K562 (cell line): ENCODE data around the gene LY6G5B. TPM values are rescaled to one million over a fixed set of nuclear protein-coding genes. Genes with fewer than 3 reads are reported as not detected.

Source experiments
- ATAC-seq: fragments of 200-7000 bp; cut with Tn5 transposase; 3 replicates; pipeline ENCODE4 v1.9.1; 2020; ENCODE audit warnings: moderate library complexity
- BruUV-seq: library from RNA; stranded (reverse); fragments of 400-500 nt; replicated peaks from 2 replicates; lab custom pipeline; 2021; lab: Mats Ljungman, UMichigan
- CTCF ChIA-PET: fragments of 300-600 bp; formaldehyde crosslinking; extraction: SDS; loops from one replicate; lab custom pipeline; 2021; ENCODE audit warnings: low intra/inter-chr PET ratio; lab: Yijun Ruan, JAX
- POLR2A ChIA-PET: fragments of 300-600, 350-650 bp; sonication (Branson Sonifier 250); formaldehyde crosslinking; extraction: SDS; loops from one replicate; lab custom pipeline; 2021; ENCODE audit warnings: antibody characterized with exemption, inconsistent platforms; lab: Yijun Ruan, JAX
- DNase-seq, 4 experiments: peaks; one replicate each; pipeline versions ENCODE4 v3.0.0 to v3.0.0-alpha.2; 2011 to 2018; ENCODE audit warnings: low spot score in 3 of 4, mixed read lengths in 3 of 4; ENCODE audit errors: extremely low read depth in 1 of 4
- FAIRE-seq: peaks from 2 replicates; lab custom pipeline; 2011; peaks lifted over from hg19 to GRCh38; lab: Jason Lieb, UNC
- H2AFZ ChIP-seq: 2 replicates; pipeline ENCODE4 v1.6.0; 2011; ENCODE audit warnings: low read depth, low read length, control low read depth, inconsistent platforms
- H3K27ac ChIP-seq: fragments of 200-600 bp; 3 replicates; pipeline ENCODE4 v1.8.0; 2011; ENCODE audit warnings: low read depth, mild to moderate bottlenecking, control low read depth, inconsistent platforms, low read length, moderate library complexity, mixed read lengths; ENCODE audit errors: extremely low read depth
- H3K27me3 ChIP-seq, 2 experiments: fragments of 300-600 bp in 1 of 2; 2 replicates in 1 of 2; 3 replicates in 1 of 2; pipeline versions ENCODE4 v1.6.0 to v1.8.0; 2011; ENCODE audit warnings: inconsistent platforms in 2 of 2, low read length in 2 of 2, mild to moderate bottlenecking in 1 of 2, mixed read lengths in 1 of 2, moderate library complexity in 1 of 2; ENCODE audit not compliant: control insufficient read depth in 2 of 2, insufficient read depth in 2 of 2
- H3K36me3 ChIP-seq: fragments of 300-600 bp; 3 replicates; pipeline ENCODE4 v1.8.0; 2011; ENCODE audit warnings: mild to moderate bottlenecking, low read length, inconsistent platforms; ENCODE audit not compliant: control insufficient read depth, insufficient read depth
- H3K4me1 ChIP-seq, 2 experiments: fragments of 200-600 bp in 1 of 2; replicated peaks in 1 of 2; 2 replicates in 1 of 2; 3 replicates in 1 of 2; pipeline versions ENCODE4 v1.5.1 to v1.8.0; 2011; ENCODE audit warnings: inconsistent platforms in 2 of 2, low read length in 2 of 2, mild to moderate bottlenecking in 1 of 2, mixed read lengths in 1 of 2, moderate library complexity in 1 of 2; ENCODE audit not compliant: control insufficient read depth in 2 of 2, insufficient read depth in 2 of 2
- H3K4me2 ChIP-seq: 2 replicates; pipeline ENCODE4 v1.6.1; 2011; ENCODE audit warnings: low read length, control low read depth, inconsistent platforms, mixed read lengths; ENCODE audit not compliant: insufficient read depth
- H3K4me3 ChIP-seq: fragments of 200-600 bp; sonication (generic), shearing (Covaris generic); 2 replicates; pipeline ENCODE4 v1.5.1; 2016; ENCODE audit warnings: control low read depth, inconsistent platforms
- H3K79me2 ChIP-seq: fragments of 200-600 bp; 3 replicates; pipeline ENCODE4 v1.8.0; 2011; ENCODE audit warnings: low read length, inconsistent platforms; ENCODE audit not compliant: control insufficient read depth, insufficient read depth
- H3K9ac ChIP-seq, 2 experiments: 2 replicates each; pipeline versions ENCODE4 v1.6.0 to v1.6.1; 2011; ENCODE audit warnings: low read depth in 2 of 2, low read length in 2 of 2, control low read depth in 1 of 2, inconsistent platforms in 1 of 2, mild to moderate bottlenecking in 1 of 2, mixed read lengths in 1 of 2; ENCODE audit not compliant: insufficient read depth in 1 of 2
- H3K9me1 ChIP-seq: one replicate; pipeline ENCODE4 v1.6.0; 2011; ENCODE audit warnings: inconsistent platforms, mild to moderate bottlenecking, low read length, moderate library complexity; ENCODE audit not compliant: control insufficient read depth, insufficient read depth
- H3K9me3 ChIP-seq: replicated peaks from 2 replicates; pipeline ENCODE4 v1.5.1; 2011; ENCODE audit warnings: low read depth, low read length, inconsistent platforms; ENCODE audit not compliant: control insufficient read depth, insufficient read depth
- H4K20me1 ChIP-seq: replicated peaks from 2 replicates; pipeline ENCODE4 v1.6.1; 2011; ENCODE audit warnings: low read length, inconsistent platforms, mixed read lengths; ENCODE audit not compliant: control insufficient read depth, insufficient read depth
- CC2D1A ChIP-seq: fragments of 450-650 bp; IDR thresholded peaks from 2 replicates; pipeline ENCODE4 v1.6.1; 2017; ENCODE audit warnings: mild to moderate bottlenecking
- CCAR2 ChIP-seq: fragments of 200-400 bp; formaldehyde crosslinking; IDR thresholded peaks from 2 replicates; pipeline ENCODE4 v1.6.1; 2017; ENCODE audit warnings: mild to moderate bottlenecking, low read depth, low read length
- CREB5 ChIP-seq: fragments of 250-450 bp; sonication (Bioruptor Pico); IDR thresholded peaks from 2 replicates; pipeline ENCODE4 v1.5.0; 2020; ENCODE audit warnings: mild to moderate bottlenecking
- E2F8 ChIP-seq: fragments of 450-650 bp; IDR thresholded peaks from 2 replicates; pipeline ENCODE4 v1.7.1; 2018; ENCODE audit warnings: mild to moderate bottlenecking, low read depth; ENCODE audit not compliant: partially characterized antibody
- ETV6 ChIP-seq, 3 experiments: fragments of 150-350 bp in 1 of 3; sonication (generic) in 1 of 3; formaldehyde crosslinking in 1 of 3; IDR thresholded peaks; 2 replicates each; pipeline versions ENCODE4 v1.6.1 to v1.8.0; 2014 to 2022; ENCODE audit warnings: borderline replicate concordance in 2 of 3, low read depth in 2 of 3, antibody characterized with exemption in 1 of 3, low read length in 1 of 3, mild to moderate bottlenecking in 1 of 3, missing genetic modification reagents in 1 of 3
- MCM2 ChIP-seq: fragments of 450-650 bp; IDR thresholded peaks from 2 replicates; pipeline ENCODE4 v1.6.1; 2017; ENCODE audit warnings: low read depth, mild to moderate bottlenecking
- MLX ChIP-seq, 2 experiments: fragments of 450-650 bp in 1 of 2; sonication (generic) in 1 of 2; formaldehyde crosslinking; conservative IDR thresholded peaks; 2 replicates each; pipeline versions ENCODE4 v1.4.0 to v1.8.1; 2020 to 2022; ENCODE audit warnings: mild to moderate bottlenecking in 1 of 2, missing genetic modification reagents in 1 of 2
- POLR2A ChIP-seq: fragments of 450-650 bp; conservative IDR thresholded peaks from 2 replicates; pipeline ENCODE4 v1.6.1; 2016
- RBM22 ChIP-seq: fragments of 200-400 bp; formaldehyde crosslinking; IDR thresholded peaks from 2 replicates; pipeline ENCODE4 v1.6.1; 2018; ENCODE audit warnings: low read length, low read depth; ENCODE audit not compliant: poor library complexity, severe bottlenecking
- SMAD3 ChIP-seq: fragments of 450-650 bp; formaldehyde crosslinking; conservative IDR thresholded peaks from 2 replicates; pipeline ENCODE4 v1.4.0; 2020; ENCODE audit warnings: mild to moderate bottlenecking
- SNRNP70 ChIP-seq: fragments of 200-400 bp; formaldehyde crosslinking; optimal IDR thresholded peaks from 2 replicates; pipeline ENCODE3; 2017; ENCODE audit warnings: low read depth, low read length
- STAT5B ChIP-seq: fragments of 250-450 bp; sonication (Bioruptor Pico); IDR thresholded peaks from 2 replicates; pipeline ENCODE4 v1.8.0; 2021; ENCODE audit warnings: mild to moderate bottlenecking, inconsistent platforms
- TFAP4 ChIP-seq: sonication (generic); formaldehyde crosslinking; IDR thresholded peaks from 2 replicates; pipeline ENCODE4 v1.8.0; 2022; ENCODE audit warnings: missing genetic modification reagents, mild to moderate bottlenecking, moderate library complexity, borderline replicate concordance
- TFE3 ChIP-seq: fragments of 450-650 bp; formaldehyde crosslinking; IDR thresholded peaks from 2 replicates; pipeline ENCODE4 v1.4.0; 2020; ENCODE audit warnings: mild to moderate bottlenecking, mixed read lengths
- WGBS: fragments of 100-300 bp; shearing (Covaris generic); methylation state at CpG from one replicate; pipeline ENCODE4 v1.1.6; 2016; ENCODE audit warnings: low coverage, mixed read lengths; ENCODE audit not compliant: insufficient coverage; ENCODE audit errors: missing lambda C conversion rate; 5-methylcytosine and 5-hydroxymethylcytosine counted together
- in situ Hi-C: fragments of 300-500 bp; cut with MboI; formaldehyde crosslinking; loops from 4 replicates; pipeline ENCODE4 v1.15.0; 2018; ENCODE audit warnings: inconsistent platforms, mixed read lengths
- intact Hi-C: fragments of 100-400 bp; cut with micrococcal nuclease; formaldehyde crosslinking; loops from 2 replicates; pipeline ENCODE4 v1.14.2; 2022
- polyA plus RNA-seq, 8 experiments: library from polyadenylated mRNA; depleted of rRNA in 4 of 8; stranded (reverse) in 5 of 8; unstranded in 3 of 8; fragments of >200 nt; fragmentation: Nextera tagmentation in 2 of 8; fragmentation: Illumina TruSeq in 1 of 8; extraction: Ambion mirVana in 2 of 8; extraction: Trizol in 1 of 8; gene quantifications; 2 replicates each; pipeline versions ENCODE4 v1.2.1 to v1.2.3, GENCODE V29; 2011 to 2014; ENCODE audit warnings: inconsistent platforms in 1 of 8, missing spikeins in 1 of 8
- total RNA-seq, 7 experiments: library from RNA; depleted of rRNA in 6 of 7; stranded (reverse); fragments of >200 nt in 6 of 7; fragmentation: Illumina TruSeq in 2 of 7; extraction: Trizol in 2 of 7; gene quantifications; 2 replicates each; pipeline versions ENCODE4 v1.2.1 to v1.2.3, GENCODE V29; 2011 to 2021; ENCODE audit warnings: low replicate concordance in 1 of 7

Gene LY6G5B
- total and polyA plus RNA-seq, 9 of the 15 experiments (the other 6 are each of a cell fraction or from before 2014, with no cell fraction given) = 6.0 to 27.0 (median 7.5) TPM

GRCh38 chr6:31627690-31628287 is 42.0 kb upstream of the LY6G5B start:
- no TSS peak for BruUV-seq
- TF ChIP-seq STAT5B (CRISPR knock-in tag) (no peak), MCM2 (no peak), CREB5 (no peak), MLX (CRISPR knock-in tag; conservative IDR thresholded peaks at IDR 0.05) (no peak), SMAD3 (CRISPR knock-in tag) (no peak), SNRNP70 (no peak), CCAR2 (no peak), CC2D1A (no peak), RBM22 (peak; percentile 81), E2F8 (peak; percentile 24), ETV6 (IDR thresholded peaks at IDR 0.05; ENCODE audit: borderline replicate concordance in 1 of 2, low read depth in 2 of 2, low read length in 1 of 2) (no peak), ETV6 (CRISPR knock-in tag; IDR thresholded peaks at IDR 0.05; ENCODE audit: borderline replicate concordance) (no peak), TFAP4 (CRISPR knock-in tag) (no peak), POLR2A (peak; percentile 44; the same call in 1 of the 2 replicates), TFE3 (CRISPR knock-in tag) (no peak)

More at GRCh38 chr6:31627690-31628287, 42.0 kb upstream of the LY6G5B start:
- Histone ChIP-seq H3K4me2 (no peak overlapping the region), H3K27me3 (no peaks in the 10 kb centered on the region), H3K27ac (no peak overlapping the region), H3K79me2 (peaks cover 58% of the 10 kb centered on the region), H3K4me3 (no peak overlapping the region), H3K4me1 (peaks cover 2 to 21% of the 10 kb centered on the region in 2 experiments; a peak in 3 of 5 replicates), H3K9me1 (peaks cover 6% of the 10 kb centered on the region), H4K20me1 (peaks cover 22% of the 10 kb centered on the region), H3K9me3 (no peaks in the 10 kb centered on the region), H3K36me3 (peaks cover 100% of the 10 kb centered on the region), H3K9ac (peak overlapping the region in 1 of 2 experiments; percentile 17; a peak in 1 of 4 replicates), H2AFZ (no peak overlapping the region)
- ChIA-PET CTCF (no interaction called here), POLR2A (interaction anchor here (0.6 to 12.4 kb wide), 10 partner anchors 8 to 417 kb away, joined by 3 to 274 read pairs (median 4); partner anchors contain the start of genes BAG6, C6orf47 and GPANK1)
- no peak for ATAC-seq
- 97% methylated on average over 19 of the region's 19 CpGs for WGBS
- in situ Hi-C loops = no loop called here
- intact Hi-C loops = no loop called here
- no peak for DNase-seq
- no peak for FAIRE-seq
